ENCODE results near the gene PHF8.

Gene PHF8

DNA sequence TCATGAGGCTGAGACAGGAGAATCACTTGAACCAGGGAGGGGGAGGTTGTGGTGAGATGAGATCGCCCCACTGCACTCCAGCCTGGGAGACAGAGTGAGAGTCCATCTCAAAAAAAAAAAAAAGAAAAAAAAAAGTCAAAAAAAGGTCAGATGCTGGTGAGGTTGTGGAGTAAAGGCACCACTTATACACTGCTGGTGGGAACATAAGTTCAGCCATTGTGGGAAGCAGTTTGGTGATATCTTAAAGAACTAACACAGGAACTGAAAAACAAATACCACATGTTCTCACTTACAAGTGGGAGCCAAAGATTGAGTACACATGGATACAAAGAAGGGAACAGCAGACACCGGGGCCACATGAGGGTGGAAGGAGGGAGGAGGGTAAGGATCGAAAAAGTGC, 149.0 kb downstream of the PHF8 start:
- no peak for DNase-seq (ENCODE audit: low read depth, low spot score)
- H3K4me3 ChIP-seq (ENCODE audit: low read depth, low read length): no peak overlapping the region
- in situ Hi-C loops (cut with HindIII; ENCODE audit: low sequenced_read_pairs): no loop called here
- TF ChIP-seq, protein P1, sequence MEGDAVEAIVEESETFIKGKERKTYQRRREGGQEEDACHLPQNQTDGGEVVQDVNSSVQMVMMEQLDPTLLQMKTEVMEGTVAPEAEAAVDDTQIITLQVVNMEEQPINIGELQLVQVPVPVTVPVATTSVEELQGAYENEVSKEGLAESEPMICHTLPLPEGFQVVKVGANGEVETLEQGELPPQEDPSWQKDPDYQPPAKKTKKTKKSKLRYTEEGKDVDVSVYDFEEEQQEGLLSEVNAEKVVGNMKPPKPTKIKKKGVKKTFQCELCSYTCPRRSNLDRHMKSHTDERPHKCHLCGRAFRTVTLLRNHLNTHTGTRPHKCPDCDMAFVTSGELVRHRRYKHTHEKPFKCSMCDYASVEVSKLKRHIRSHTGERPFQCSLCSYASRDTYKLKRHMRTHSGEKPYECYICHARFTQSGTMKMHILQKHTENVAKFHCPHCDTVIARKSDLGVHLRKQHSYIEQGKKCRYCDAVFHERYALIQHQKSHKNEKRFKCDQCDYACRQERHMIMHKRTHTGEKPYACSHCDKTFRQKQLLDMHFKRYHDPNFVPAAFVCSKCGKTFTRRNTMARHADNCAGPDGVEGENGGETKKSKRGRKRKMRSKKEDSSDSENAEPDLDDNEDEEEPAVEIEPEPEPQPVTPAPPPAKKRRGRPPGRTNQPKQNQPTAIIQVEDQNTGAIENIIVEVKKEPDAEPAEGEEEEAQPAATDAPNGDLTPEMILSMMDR (IDR thresholded peaks at IDR 0.05; ENCODE audit: low read depth, low read length): no peak

Data from astrocyte of the spinal cord (primary cell).